Mononuclear cell (primary cell): ENCODE measurements around the gene TMEM225. TPM values are rescaled to one million over a fixed set of nuclear protein-coding genes. Genes with fewer than 3 reads are reported as not detected.
"Not testable (repeated sequence)": the region's sequence is repeated elsewhere in the genome, so short reads cannot be mapped to it uniquely, and the experiment has no call there.

ENCODE experiments used
- H3K27me3 ChIP-seq: 2 replicates; pipeline ENCODE4 v1.6.0; 2011; ENCODE audit warnings: low read length, control low read depth; ENCODE audit not compliant: insufficient read depth
- H3K4me1 ChIP-seq: 2 replicates; pipeline ENCODE4 v1.5.1; 2011; ENCODE audit warnings: mild to moderate bottlenecking, low read length, control low read depth; ENCODE audit not compliant: insufficient read depth
- H3K4me3 ChIP-seq: 2 replicates; pipeline ENCODE4 v1.5.1; 2011; ENCODE audit warnings: mild to moderate bottlenecking, low read length, moderate library complexity
- H3K9me3 ChIP-seq: 2 replicates; pipeline ENCODE4 v1.5.1; 2011; ENCODE audit warnings: low read depth, mild to moderate bottlenecking, control low read depth, low read length
- total RNA-seq: library from RNA; depleted of rRNA; stranded (reverse); fragments of >200 nt; gene quantifications from one replicate; pipeline ENCODE4 v1.2.3, GENCODE V29; 2012

Gene TMEM225
- total RNA-seq: not detected

- Histone ChIP-seq H3K9me3 (no peaks in the 10 kb centered on the region), H3K4me3 (no peak within 1 kb of the TSS), H3K27me3 (no peaks in the 10 kb centered on the region), H3K4me1 (no peaks in the 10 kb centered on the region)
Observed at GRCh38 chr11:123885570-123885969, at the start of gene TMEM225. Gene TMEM225, minus strand, starts transcription at chr11:123885670. Its CDS starts 245 bp downstream, at chr11:123885425.

- Histone ChIP-seq H3K4me1 (no peaks in the 10 kb centered on the region), H3K4me3 (no peak overlapping the region), H3K9me3 (no peaks in the 10 kb centered on the region), H3K27me3 (no peaks in the 10 kb centered on the region)
Observed at GRCh38 chr11:123924027-123924426, 38.6 kb upstream of the TMEM225 start.

GRCh38 chr11:123920943-123921342, 35.5 kb upstream of the TMEM225 start:
- H3K27me3 ChIP-seq: no peaks in the 10 kb centered on the region
- no peaks in the 10 kb centered on the region for H3K4me1 ChIP-seq
- no peak overlapping the region for H3K4me3 ChIP-seq
- H3K9me3 ChIP-seq: no peaks in the 10 kb centered on the region

GRCh38 chr11:123905826-123906225, 20.4 kb upstream of the TMEM225 start:
- Histone ChIP-seq H3K4me1 (no peaks in the 10 kb centered on the region), H3K9me3 (no peaks in the 10 kb centered on the region), H3K27me3 (no peaks in the 10 kb centered on the region), H3K4me3 (no peak overlapping the region)

GRCh38 chr11:123904932-123905331, 19.5 kb upstream of the TMEM225 start:
- H3K4me3 ChIP-seq: no peak overlapping the region
- H3K9me3 ChIP-seq: no peaks in the 10 kb centered on the region
- H3K27me3 ChIP-seq: no peaks in the 10 kb centered on the region
- no peaks in the 10 kb centered on the region for H3K4me1 ChIP-seq

GRCh38 chr11:123903932-123904331, 18.5 kb upstream of the TMEM225 start:
- no peak overlapping the region for H3K4me3 ChIP-seq
- no peaks in the 10 kb centered on the region for H3K9me3 ChIP-seq
- H3K27me3 ChIP-seq: no peaks in the 10 kb centered on the region
- H3K4me1 ChIP-seq: no peaks in the 10 kb centered on the region

- Histone ChIP-seq H3K27me3 (no peaks in the 10 kb centered on the region), H3K9me3 (no peaks in the 10 kb centered on the region), H3K4me1 (no peaks in the 10 kb centered on the region), H3K4me3 (no peak within 1 kb of the TSS)
Observed at GRCh38 chr11:123901867-123902266, 16.4 kb upstream of the TMEM225 start, which contains the start of gene OR8D4. Gene OR8D4, plus strand, starts transcription at chr11:123902167. Its CDS starts 4,265 bp downstream, at chr11:123906432.

- no peaks in the 10 kb centered on the region for H3K27me3 ChIP-seq
- no peak overlapping the region for H3K4me3 ChIP-seq
- no peaks in the 10 kb centered on the region for H3K9me3 ChIP-seq
- H3K4me1 ChIP-seq: no peaks in the 10 kb centered on the region
Observed at GRCh38 chr11:123899792-123900191, 14.3 kb upstream of the TMEM225 start.

- Histone ChIP-seq H3K4me3 (no peak overlapping the region), H3K4me1 (no peaks in the 10 kb centered on the region), H3K9me3 (no peaks in the 10 kb centered on the region), H3K27me3 (no peaks in the 10 kb centered on the region)
Observed at GRCh38 chr11:123892031-123892430, 6.6 kb upstream of the TMEM225 start.

GRCh38 chr11:123880912-123881311, 4.6 kb downstream of the TMEM225 start:
- Histone ChIP-seq H3K9me3 (no peaks in the 10 kb centered on the region), H3K27me3 (no peaks in the 10 kb centered on the region), H3K4me1 (no peaks in the 10 kb centered on the region), H3K4me3 (no peak overlapping the region)

GRCh38 chr11:123867795-123868194, 17.7 kb downstream of the TMEM225 start:
- not testable (repeated sequence) for H3K4me1 ChIP-seq, H3K9me3 ChIP-seq, H3K27me3 ChIP-seq, H3K4me3 ChIP-seq

- H3K27me3 ChIP-seq, H3K4me1 ChIP-seq, H3K9me3 ChIP-seq, H3K4me3 ChIP-seq: not testable (repeated sequence)
Observed at GRCh38 chr11:123865293-123865692, 20.2 kb downstream of the TMEM225 start.

GRCh38 chr11:123859731-123860130, 25.7 kb downstream of the TMEM225 start:
- Histone ChIP-seq H3K27me3 (no peaks in the 10 kb centered on the region), H3K4me1 (no peaks in the 10 kb centered on the region), H3K9me3 (no peaks in the 10 kb centered on the region), H3K4me3 (no peak overlapping the region)

- H3K9me3 ChIP-seq: no peaks in the 10 kb centered on the region
- no peaks in the 10 kb centered on the region for H3K27me3 ChIP-seq
- no peak overlapping the region for H3K4me3 ChIP-seq
- no peaks in the 10 kb centered on the region for H3K4me1 ChIP-seq
Observed at GRCh38 chr11:123856444-123856843, 29.0 kb downstream of the TMEM225 start.

- H3K9me3 ChIP-seq: no peaks in the 10 kb centered on the region
- no peak overlapping the region for H3K4me3 ChIP-seq
- no peaks in the 10 kb centered on the region for H3K27me3 ChIP-seq
- H3K4me1 ChIP-seq: no peaks in the 10 kb centered on the region
Observed at GRCh38 chr11:123853038-123853437, 32.4 kb downstream of the TMEM225 start.

GRCh38 chr11:123852321-123852720, 33.1 kb downstream of the TMEM225 start:
- H3K4me1 ChIP-seq: no peaks in the 10 kb centered on the region
- no peaks in the 10 kb centered on the region for H3K27me3 ChIP-seq
- no peak overlapping the region for H3K4me3 ChIP-seq
- no peaks in the 10 kb centered on the region for H3K9me3 ChIP-seq

- Histone ChIP-seq H3K27me3 (no peaks in the 10 kb centered on the region), H3K9me3 (no peaks in the 10 kb centered on the region), H3K4me3 (no peak overlapping the region), H3K4me1 (no peaks in the 10 kb centered on the region)
Observed at GRCh38 chr11:123851110-123851509, 34.4 kb downstream of the TMEM225 start.
